Superior temporal gyrus (tissue), 1 donor: ENCODE results near the gene EIF3CL.
"Not testable (repeated sequence)": the region's sequence is repeated elsewhere in the genome, so short reads cannot be mapped to it uniquely, and the experiment has no call there.

ENCODE experiments used
- DNase-seq: peaks from one replicate; pipeline ENCODE4 v3.0.0-alpha.2; 2016; ENCODE audit errors: extremely low spot score

EIF3CL gene

GRCh38 chr16:28403220-28404072 is at the start of gene EIF3CL:
EIF3CL (minus strand) TSS chr16:28403841; CDS start chr16:28403618, 223 bp downstream.
- not testable (repeated sequence) for DNase-seq

GRCh38 chr16:28447081-28447480 is 43.4 kb upstream of the EIF3CL start:
- DNase-seq = not testable (repeated sequence)

GRCh38 chr16:28446388-28446787 is 42.7 kb upstream of the EIF3CL start:
- not testable (repeated sequence) for DNase-seq

GRCh38 chr16:28443943-28444342 is 40.3 kb upstream of the EIF3CL start:
- not testable (repeated sequence) for DNase-seq

- DNase-seq = not testable (repeated sequence)
Measured at GRCh38 chr16:28438899-28439298, 35.3 kb upstream of the EIF3CL start.

GRCh38 chr16:28435340-28435739 is 31.7 kb upstream of the EIF3CL start:
- not testable (repeated sequence) for DNase-seq

GRCh38 chr16:28426060-28426680 is 22.5 kb upstream of the EIF3CL start:
- not testable (repeated sequence) for DNase-seq

- DNase-seq = not testable (repeated sequence)
Measured at GRCh38 chr16:28421071-28421750, 17.6 kb upstream of the EIF3CL start.

GRCh38 chr16:28417033-28417432 is 13.4 kb upstream of the EIF3CL start:
- DNase-seq = not testable (repeated sequence)

- DNase-seq = not testable (repeated sequence)
Measured at GRCh38 chr16:28414530-28414929, 10.9 kb upstream of the EIF3CL start.

GRCh38 chr16:28413585-28413984 is 9.9 kb upstream of the EIF3CL start:
- DNase-seq = not testable (repeated sequence)

- DNase-seq = not testable (repeated sequence)
Measured at GRCh38 chr16:28392054-28392453, 11.6 kb downstream of the EIF3CL start.

- not testable (repeated sequence) for DNase-seq
Measured at GRCh38 chr16:28382177-28382867, 21.3 kb downstream of the EIF3CL start.

GRCh38 chr16:28377822-28378221 is 25.8 kb downstream of the EIF3CL start:
- not testable (repeated sequence) for DNase-seq

GRCh38 chr16:28377108-28377625 is 26.5 kb downstream of the EIF3CL start:
- not testable (repeated sequence) for DNase-seq

- not testable (repeated sequence) for DNase-seq
Measured at GRCh38 chr16:28375115-28375514, 28.5 kb downstream of the EIF3CL start.

GRCh38 chr16:28374281-28374680 is 29.4 kb downstream of the EIF3CL start:
- not testable (repeated sequence) for DNase-seq

- DNase-seq = not testable (repeated sequence)
Measured at GRCh38 chr16:28367926-28368325, 35.7 kb downstream of the EIF3CL start.

- DNase-seq = not testable (repeated sequence)
Measured at GRCh38 chr16:28364268-28365173, 39.1 kb downstream of the EIF3CL start.

- not testable (repeated sequence) for DNase-seq
Measured at GRCh38 chr16:28363408-28363807, 40.2 kb downstream of the EIF3CL start, which contains the start of gene NPIPB6. NPIPB6 (minus strand) TSS chr16:28363508; CDS start chr16:28362822, 686 bp downstream.
